Liver (tissue), 9 donors: Measurements from ENCODE around the gene MEGF11. TPM values are rescaled to one million over a fixed set of nuclear protein-coding genes. Genes with fewer than 3 reads are reported as not detected.
"Not testable (repeated sequence)": the region's sequence is repeated elsewhere in the genome, so short reads cannot be mapped to it uniquely, and the experiment has no call there.

Experiments used
- DNase-seq: peaks from one replicate; pipeline ENCODE4 v3.0.0-alpha.2; 2017; ENCODE audit warnings: low spot score
- H3K27ac ChIP-seq, 2 donors: one replicate each; pipeline ENCODE4 v1.7.0; 2013; ENCODE audit warnings: inconsistent platforms in 2 of 2, low read length in 2 of 2, control low read depth in 1 of 2, low read depth in 1 of 2, mild to moderate bottlenecking in 1 of 2
- H3K27me3 ChIP-seq, 4 donors: one replicate each; pipeline versions ENCODE4 v1.6.1 to v1.7.0; 2013; ENCODE audit warnings: low read length in 3 of 4, inconsistent platforms in 1 of 4, mild to moderate bottlenecking in 1 of 4, moderate library complexity in 1 of 4; ENCODE audit not compliant: control insufficient read depth in 4 of 4, insufficient read depth in 4 of 4
- H3K36me3 ChIP-seq, 4 donors: one replicate each; pipeline versions ENCODE4 v1.6.1 to v1.7.0; 2013; ENCODE audit warnings: low read length in 3 of 4, mild to moderate bottlenecking in 3 of 4, low read depth in 1 of 4, moderate library complexity in 1 of 4; ENCODE audit not compliant: control insufficient read depth in 4 of 4, insufficient read depth in 3 of 4
- H3K4me1 ChIP-seq, 4 donors: one replicate each; pipeline versions ENCODE4 v1.6.1 to v1.7.0; 2013; ENCODE audit warnings: low read length in 3 of 4, mild to moderate bottlenecking in 3 of 4, moderate library complexity in 1 of 4; ENCODE audit not compliant: control insufficient read depth in 4 of 4, insufficient read depth in 4 of 4
- H3K4me3 ChIP-seq, 3 donors: one replicate each; pipeline versions ENCODE4 v1.6.1 to v1.7.0; 2013; ENCODE audit warnings: low read length in 3 of 3, control low read depth in 1 of 3, low read depth in 1 of 3, mild to moderate bottlenecking in 1 of 3
- H3K9ac ChIP-seq, 2 donors: one replicate each; pipeline ENCODE4 v1.7.0; 2013; ENCODE audit warnings: low read length in 2 of 2, mild to moderate bottlenecking in 2 of 2, moderate library complexity in 2 of 2, control low read depth in 1 of 2, low read depth in 1 of 2
- H3K9me3 ChIP-seq, 4 donors: one replicate each; pipeline versions ENCODE4 v1.6.1 to v1.7.0; 2013; ENCODE audit warnings: low read length in 3 of 4; ENCODE audit not compliant: control insufficient read depth in 4 of 4
- EGR1 ChIP-seq, 2 donors: IDR thresholded peaks; 2 replicates each; pipeline ENCODE4 v1.6.1; 2016 to 2018; ENCODE audit warnings: antibody characterized with exemption in 2 of 2, low read depth in 2 of 2
- GABPA ChIP-seq, 2 donors: IDR thresholded peaks in 1 of 2; conservative IDR thresholded peaks in 1 of 2; 2 replicates each; pipeline ENCODE4 v1.6.1; 2016; ENCODE audit warnings: antibody characterized with exemption in 2 of 2, mild to moderate bottlenecking in 1 of 2, moderate library complexity in 1 of 2
- HNF4A ChIP-seq, 2 donors: conservative IDR thresholded peaks; 2 replicates each; pipeline ENCODE4 v1.6.1; 2016; ENCODE audit warnings: antibody characterized with exemption in 2 of 2, mild to moderate bottlenecking in 2 of 2
- JUND ChIP-seq, 2 donors: IDR thresholded peaks; 2 replicates each; pipeline ENCODE4 v1.6.1; 2016; ENCODE audit warnings: antibody characterized with exemption in 2 of 2
- NR2F2 ChIP-seq: IDR thresholded peaks from 2 replicates; pipeline ENCODE4 v1.6.1; 2016; ENCODE audit warnings: antibody characterized with exemption
- RAD21 ChIP-seq, 2 donors: IDR thresholded peaks; 2 replicates each; pipeline ENCODE4 v1.6.1; 2016; ENCODE audit warnings: antibody characterized with exemption in 2 of 2, mild to moderate bottlenecking in 2 of 2
- RXRA ChIP-seq, 2 donors: IDR thresholded peaks; 2 replicates each; pipeline ENCODE4 v1.6.1; 2017 to 2018; ENCODE audit warnings: antibody characterized with exemption in 2 of 2, mild to moderate bottlenecking in 1 of 2
- TAF1 ChIP-seq: conservative IDR thresholded peaks from 2 replicates; pipeline ENCODE4 v1.6.1; 2016; ENCODE audit warnings: antibody characterized with exemption, mild to moderate bottlenecking
- YY1 ChIP-seq: IDR thresholded peaks from 2 replicates; pipeline ENCODE4 v1.6.1; 2016; ENCODE audit warnings: antibody characterized with exemption, mild to moderate bottlenecking
- WGBS: extraction: QIAGEN DNeasy Blood & Tissue Kit; methylation state at CpG from one replicate; pipeline ENCODE4 v1.1.7; 2013; 5-methylcytosine and 5-hydroxymethylcytosine counted together
- polyA plus RNA-seq, 2 donors: library from polyadenylated mRNA; stranded (reverse) in 1 of 2; unstranded in 1 of 2; fragments of 200-250 nt in 1 of 2; fragments of >200 nt in 1 of 2; fragmentation: Nextera tagmentation in 1 of 2; extraction: Ambion mirVana in 1 of 2; gene quantifications; one replicate each; pipeline versions ENCODE4 v1.2.1 to v1.2.3, GENCODE V29; 2013 to 2015
- total RNA-seq, 2 donors: library from RNA; depleted of rRNA; stranded (reverse); fragments of >200 nt; gene quantifications; one replicate each; pipeline ENCODE4 v1.2.3, GENCODE V29; 2014
- TF ChIP-seq, protein P1 (sequence below): IDR thresholded peaks from 2 replicates; pipeline ENCODE4 v1.6.1; 2016; ENCODE audit warnings: antibody characterized with exemption, mild to moderate bottlenecking
- TF ChIP-seq, protein P2 (sequence below): IDR thresholded peaks from 2 replicates; pipeline ENCODE4 v1.6.1; 2016; ENCODE audit warnings: antibody characterized with exemption
- TF ChIP-seq, protein P3 (sequence below): fragments of 150-350 bp; IDR thresholded peaks from 2 replicates; pipeline ENCODE4 v1.5.1; 2017; ENCODE audit warnings: improper control_type of control experiment, low read depth, low read length; ENCODE audit not compliant: missing input control
- TF ChIP-seq, protein P4 (sequence below): IDR thresholded peaks from 2 replicates; pipeline ENCODE4 v1.6.1; 2016; ENCODE audit warnings: antibody characterized with exemption
- TF ChIP-seq, protein P5 (sequence below): IDR thresholded peaks from 2 replicates; pipeline ENCODE4 v1.6.1; 2016; ENCODE audit warnings: antibody characterized with exemption
- donor health status: healthy.
- donor health status: healthy.
- donor health status: healthy.
- donor health status: healthy.
- donor health status: healthy.

Gene MEGF11
- total and polyA plus RNA-seq, 4 donors = under 0.01 to 0.51 (median 0.03) TPM; not detected in 1

DNA sequence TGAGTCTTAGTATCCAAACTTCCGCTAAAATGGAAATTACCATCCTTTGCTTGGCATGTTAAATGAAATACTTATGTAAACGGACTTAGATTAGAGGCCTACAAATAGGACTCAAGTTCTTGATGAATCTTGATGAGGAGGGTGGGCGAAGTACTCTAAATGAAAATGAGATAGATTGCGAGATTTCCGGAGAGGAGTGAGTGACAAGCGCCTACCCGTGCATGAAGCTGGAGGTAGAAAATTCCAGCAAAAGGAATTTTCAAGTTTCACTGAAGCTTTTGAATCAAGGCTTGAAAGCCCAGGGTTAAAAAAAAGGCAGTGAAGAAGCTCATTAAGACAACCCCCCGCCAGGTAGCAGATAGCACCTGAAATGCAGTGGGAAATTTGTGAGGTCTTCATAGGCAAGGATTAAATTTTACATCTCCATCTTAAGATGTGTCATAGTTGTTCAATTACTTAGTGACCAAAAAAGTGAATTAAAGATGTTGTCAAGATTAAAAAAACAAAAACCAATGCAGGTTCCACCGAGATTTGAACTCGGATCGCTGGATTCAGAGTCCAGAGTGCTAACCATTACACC lies 384.9 kb downstream of the MEGF11 start:
- H3K4me1 ChIP-seq = peaks cover 2 to 12% (median 8%) of the 10 kb centered on the region in 4 donors
- TF ChIP-seq NR2F2 = no peak
- TF ChIP-seq, protein P1, sequence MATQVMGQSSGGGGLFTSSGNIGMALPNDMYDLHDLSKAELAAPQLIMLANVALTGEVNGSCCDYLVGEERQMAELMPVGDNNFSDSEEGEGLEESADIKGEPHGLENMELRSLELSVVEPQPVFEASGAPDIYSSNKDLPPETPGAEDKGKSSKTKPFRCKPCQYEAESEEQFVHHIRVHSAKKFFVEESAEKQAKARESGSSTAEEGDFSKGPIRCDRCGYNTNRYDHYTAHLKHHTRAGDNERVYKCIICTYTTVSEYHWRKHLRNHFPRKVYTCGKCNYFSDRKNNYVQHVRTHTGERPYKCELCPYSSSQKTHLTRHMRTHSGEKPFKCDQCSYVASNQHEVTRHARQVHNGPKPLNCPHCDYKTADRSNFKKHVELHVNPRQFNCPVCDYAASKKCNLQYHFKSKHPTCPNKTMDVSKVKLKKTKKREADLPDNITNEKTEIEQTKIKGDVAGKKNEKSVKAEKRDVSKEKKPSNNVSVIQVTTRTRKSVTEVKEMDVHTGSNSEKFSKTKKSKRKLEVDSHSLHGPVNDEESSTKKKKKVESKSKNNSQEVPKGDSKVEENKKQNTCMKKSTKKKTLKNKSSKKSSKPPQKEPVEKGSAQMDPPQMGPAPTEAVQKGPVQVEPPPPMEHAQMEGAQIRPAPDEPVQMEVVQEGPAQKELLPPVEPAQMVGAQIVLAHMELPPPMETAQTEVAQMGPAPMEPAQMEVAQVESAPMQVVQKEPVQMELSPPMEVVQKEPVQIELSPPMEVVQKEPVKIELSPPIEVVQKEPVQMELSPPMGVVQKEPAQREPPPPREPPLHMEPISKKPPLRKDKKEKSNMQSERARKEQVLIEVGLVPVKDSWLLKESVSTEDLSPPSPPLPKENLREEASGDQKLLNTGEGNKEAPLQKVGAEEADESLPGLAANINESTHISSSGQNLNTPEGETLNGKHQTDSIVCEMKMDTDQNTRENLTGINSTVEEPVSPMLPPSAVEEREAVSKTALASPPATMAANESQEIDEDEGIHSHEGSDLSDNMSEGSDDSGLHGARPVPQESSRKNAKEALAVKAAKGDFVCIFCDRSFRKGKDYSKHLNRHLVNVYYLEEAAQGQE = no peak
- TF ChIP-seq, protein P2, sequence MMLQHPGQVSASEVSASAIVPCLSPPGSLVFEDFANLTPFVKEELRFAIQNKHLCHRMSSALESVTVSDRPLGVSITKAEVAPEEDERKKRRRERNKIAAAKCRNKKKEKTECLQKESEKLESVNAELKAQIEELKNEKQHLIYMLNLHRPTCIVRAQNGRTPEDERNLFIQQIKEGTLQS = peak; percentile 100
- no peaks in the 10 kb centered on the region for H3K27me3 ChIP-seq
- no peak for DNase-seq
- peak overlapping the region; percentile 84 to 98 (median 92) for H3K4me3 ChIP-seq
- peak overlapping the region; percentile 81 to 95 for H3K27ac ChIP-seq
- H3K9ac ChIP-seq = peak overlapping the region in 1 of 2 donors; percentile 79
- WGBS = 65% methylated on average over 11 of the region's 11 CpGs
- H3K36me3 ChIP-seq = no peaks in the 10 kb centered on the region
- H3K9me3 ChIP-seq = no peaks in the 10 kb centered on the region

DNA sequence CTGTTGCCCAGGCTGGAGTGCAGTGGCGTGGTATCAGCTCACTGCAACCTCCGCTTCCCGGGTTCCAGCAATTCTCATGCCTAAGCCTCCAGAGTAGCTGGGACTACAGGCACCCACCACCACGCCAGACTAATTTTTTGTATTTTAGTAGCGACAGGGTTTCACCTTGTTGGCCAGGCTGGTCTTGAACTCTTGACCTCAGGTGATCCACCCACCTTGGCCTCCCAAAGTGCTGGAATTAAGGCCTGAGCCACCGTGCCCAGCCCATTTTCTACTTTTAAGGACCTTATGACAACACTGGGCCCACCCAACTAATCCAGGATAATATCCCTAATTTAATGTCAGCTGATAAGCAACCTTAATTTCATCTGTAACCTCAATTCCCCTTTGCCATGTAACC lies 385.6 kb downstream of the MEGF11 start:
- peaks cover 2 to 12% (median 8%) of the 10 kb centered on the region in 4 donors for H3K4me1 ChIP-seq
- not testable (repeated sequence) for H3K9me3 ChIP-seq, H3K4me3 ChIP-seq, DNase-seq, H3K27me3 ChIP-seq, H3K27ac ChIP-seq, H3K36me3 ChIP-seq, H3K9ac ChIP-seq
- WGBS = 98% methylated on average over 6 of the region's 6 CpGs

DNA sequence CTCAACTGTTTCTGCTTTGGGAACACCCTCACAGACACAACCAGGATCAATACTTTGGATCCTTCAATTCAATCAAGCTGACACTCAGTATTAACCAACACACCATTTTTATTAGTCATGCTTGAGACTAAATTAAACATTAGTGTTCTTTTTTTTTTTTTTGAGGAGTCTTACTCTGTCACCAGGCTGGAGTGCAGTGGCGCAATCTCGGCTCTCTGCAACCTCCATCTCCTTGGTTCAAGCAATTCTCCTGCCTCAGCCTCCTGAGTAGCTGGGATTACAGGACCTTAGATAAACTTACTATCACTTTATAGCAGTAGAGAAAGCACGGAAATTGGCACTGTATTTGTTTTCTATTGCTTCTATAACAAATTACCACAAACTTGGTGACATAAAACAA lies 386.3 kb downstream of the MEGF11 start:
- no peak overlapping the region for H3K27ac ChIP-seq
- WGBS = 89% methylated on average over 3 of the region's 3 CpGs

More for the DNA sequence above, 386.3 kb downstream of the MEGF11 start:
- Histone ChIP-seq H3K36me3 (no peaks in the 10 kb centered on the region), H3K9me3 (no peaks in the 10 kb centered on the region), H3K4me1 (peaks cover 2 to 12% (median 8%) of the 10 kb centered on the region in 4 donors), H3K9ac (no peak overlapping the region), H3K27me3 (no peaks in the 10 kb centered on the region), H3K4me3 (no peak overlapping the region)
- DNase-seq = no peak
- TF ChIP-seq, protein P2 = no peak
- TF ChIP-seq, protein P3, sequence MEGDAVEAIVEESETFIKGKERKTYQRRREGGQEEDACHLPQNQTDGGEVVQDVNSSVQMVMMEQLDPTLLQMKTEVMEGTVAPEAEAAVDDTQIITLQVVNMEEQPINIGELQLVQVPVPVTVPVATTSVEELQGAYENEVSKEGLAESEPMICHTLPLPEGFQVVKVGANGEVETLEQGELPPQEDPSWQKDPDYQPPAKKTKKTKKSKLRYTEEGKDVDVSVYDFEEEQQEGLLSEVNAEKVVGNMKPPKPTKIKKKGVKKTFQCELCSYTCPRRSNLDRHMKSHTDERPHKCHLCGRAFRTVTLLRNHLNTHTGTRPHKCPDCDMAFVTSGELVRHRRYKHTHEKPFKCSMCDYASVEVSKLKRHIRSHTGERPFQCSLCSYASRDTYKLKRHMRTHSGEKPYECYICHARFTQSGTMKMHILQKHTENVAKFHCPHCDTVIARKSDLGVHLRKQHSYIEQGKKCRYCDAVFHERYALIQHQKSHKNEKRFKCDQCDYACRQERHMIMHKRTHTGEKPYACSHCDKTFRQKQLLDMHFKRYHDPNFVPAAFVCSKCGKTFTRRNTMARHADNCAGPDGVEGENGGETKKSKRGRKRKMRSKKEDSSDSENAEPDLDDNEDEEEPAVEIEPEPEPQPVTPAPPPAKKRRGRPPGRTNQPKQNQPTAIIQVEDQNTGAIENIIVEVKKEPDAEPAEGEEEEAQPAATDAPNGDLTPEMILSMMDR = no peak
- TF ChIP-seq YY1 (no peak), EGR1 (IDR thresholded peaks at IDR 0.05; ENCODE audit: low read depth in 2 of 2) (no peak), HNF4A (conservative IDR thresholded peaks at IDR 0.05) (no peak), GABPA (IDR thresholded peaks at IDR 0.05 in 1 of 2, conservative IDR thresholded peaks at IDR 0.05 in 1 of 2) (no peak), RAD21 (IDR thresholded peaks at IDR 0.05) (no peak), JUND (IDR thresholded peaks at IDR 0.05) (no peak), RXRA (IDR thresholded peaks at IDR 0.05) (no peak), TAF1 (no peak)
- TF ChIP-seq, protein P4, sequence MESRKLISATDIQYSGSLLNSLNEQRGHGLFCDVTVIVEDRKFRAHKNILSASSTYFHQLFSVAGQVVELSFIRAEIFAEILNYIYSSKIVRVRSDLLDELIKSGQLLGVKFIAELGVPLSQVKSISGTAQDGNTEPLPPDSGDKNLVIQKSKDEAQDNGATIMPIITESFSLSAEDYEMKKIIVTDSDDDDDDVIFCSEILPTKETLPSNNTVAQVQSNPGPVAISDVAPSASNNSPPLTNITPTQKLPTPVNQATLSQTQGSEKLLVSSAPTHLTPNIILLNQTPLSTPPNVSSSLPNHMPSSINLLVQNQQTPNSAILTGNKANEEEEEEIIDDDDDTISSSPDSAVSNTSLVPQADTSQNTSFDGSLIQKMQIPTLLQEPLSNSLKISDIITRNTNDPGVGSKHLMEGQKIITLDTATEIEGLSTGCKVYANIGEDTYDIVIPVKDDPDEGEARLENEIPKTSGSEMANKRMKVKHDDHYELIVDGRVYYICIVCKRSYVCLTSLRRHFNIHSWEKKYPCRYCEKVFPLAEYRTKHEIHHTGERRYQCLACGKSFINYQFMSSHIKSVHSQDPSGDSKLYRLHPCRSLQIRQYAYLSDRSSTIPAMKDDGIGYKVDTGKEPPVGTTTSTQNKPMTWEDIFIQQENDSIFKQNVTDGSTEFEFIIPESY = no peak
- TF ChIP-seq, protein P5, sequence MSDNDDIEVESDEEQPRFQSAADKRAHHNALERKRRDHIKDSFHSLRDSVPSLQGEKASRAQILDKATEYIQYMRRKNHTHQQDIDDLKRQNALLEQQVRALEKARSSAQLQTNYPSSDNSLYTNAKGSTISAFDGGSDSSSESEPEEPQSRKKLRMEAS = no peak
- TF ChIP-seq, protein P1 = no peak
